Osteocyte (in vitro differentiated cells): Measurements from ENCODE around the gene LILRB5. TPM values are rescaled to one million over a fixed set of nuclear protein-coding genes. Genes with fewer than 3 reads are reported as not detected.
"Not testable (repeated sequence)": the region's sequence is repeated elsewhere in the genome, so short reads cannot be mapped to it uniquely, and the experiment has no call there.

Experiments used
- DNase-seq: peaks from one replicate; pipeline ENCODE4 v3.0.0; 2021; ENCODE audit warnings: mixed read lengths; ENCODE audit not compliant: unreplicated experiment; ENCODE audit errors: extremely low spot score
- H3K27ac Mint-ChIP-seq: one replicate; pipeline ENCODE4 v1.8.0; 2021; ENCODE audit warnings: mild to moderate bottlenecking, mixed read lengths; ENCODE audit not compliant: unreplicated experiment
- H3K27me3 Mint-ChIP-seq: one replicate; pipeline ENCODE4 v1.8.0; 2021; ENCODE audit warnings: mixed read lengths; ENCODE audit not compliant: unreplicated experiment
- H3K36me3 Mint-ChIP-seq: one replicate; pipeline ENCODE4 v1.8.0; 2021; ENCODE audit warnings: mixed read lengths; ENCODE audit not compliant: unreplicated experiment
- H3K4me1 Mint-ChIP-seq: one replicate; pipeline ENCODE4 v1.8.0; 2021; ENCODE audit warnings: mixed read lengths; ENCODE audit not compliant: unreplicated experiment
- H3K4me3 Mint-ChIP-seq: one replicate; pipeline ENCODE4 v1.8.0; 2021; ENCODE audit warnings: mild to moderate bottlenecking, moderate library complexity, mixed read lengths; ENCODE audit not compliant: unreplicated experiment
- H3K9me3 Mint-ChIP-seq: one replicate; pipeline ENCODE4 v1.8.0; 2021; ENCODE audit warnings: mixed read lengths; ENCODE audit not compliant: unreplicated experiment
- CTCF ChIP-seq: fragments of 200-600 bp; sonication (generic); IDR thresholded peaks from 2 replicates; pipeline ENCODE4 v1.5.0; 2021; ENCODE audit warnings: antibody characterized with exemption, mild to moderate bottlenecking, moderate library complexity
- total RNA-seq: library from RNA; stranded (reverse); gene quantifications from 2 replicates; pipeline ENCODE4 v1.2.1, GENCODE V29; 2021

Gene LILRB5
- total RNA-seq, 1 donor from 2014 or later: not detected

- Mint-ChIP-seq H3K9me3 (no peaks in the 10 kb centered on the region), H3K36me3 (no peaks in the 10 kb centered on the region), H3K27me3 (peaks cover 38% of the 10 kb centered on the region), H3K4me1 (peaks cover 2% of the 10 kb centered on the region), H3K27ac (no peak overlapping the region), H3K4me3 (no peak overlapping the region)
- no peak for DNase-seq
- no peak for TF ChIP-seq CTCF
These were observed 23.1 kb downstream of the LILRB5 start for GRCh38 chr19:54233941-54234340.

- H3K4me3 Mint-ChIP-seq: no peak overlapping the region
- H3K27me3 Mint-ChIP-seq: peaks cover 36% of the 10 kb centered on the region
- no peaks in the 10 kb centered on the region for H3K9me3 Mint-ChIP-seq
- no peaks in the 10 kb centered on the region for H3K36me3 Mint-ChIP-seq
- no peak overlapping the region for H3K27ac Mint-ChIP-seq
- peaks cover 2% of the 10 kb centered on the region for H3K4me1 Mint-ChIP-seq
- TF ChIP-seq CTCF: peak; percentile 98
- peak; percentile 95 for DNase-seq
These were observed 25.8 kb downstream of the LILRB5 start for GRCh38 chr19:54231077-54231931.

- Mint-ChIP-seq H3K9me3 (no peaks in the 10 kb centered on the region), H3K4me3 (no peak overlapping the region), H3K4me1 (peaks cover 2% of the 10 kb centered on the region), H3K27me3 (peaks cover 42% of the 10 kb centered on the region), H3K36me3 (no peaks in the 10 kb centered on the region), H3K27ac (no peak overlapping the region)
- no peak for DNase-seq
- TF ChIP-seq CTCF: no peak
These were observed 27.0 kb downstream of the LILRB5 start for GRCh38 chr19:54230031-54230430.

- H3K4me1 Mint-ChIP-seq: peaks cover 2% of the 10 kb centered on the region
- H3K27ac Mint-ChIP-seq: no peak overlapping the region
- H3K27me3 Mint-ChIP-seq: peaks cover 33% of the 10 kb centered on the region
- no peak overlapping the region for H3K4me3 Mint-ChIP-seq
- TF ChIP-seq CTCF: no peak
- no peaks in the 10 kb centered on the region for H3K36me3 Mint-ChIP-seq
- DNase-seq: no peak
- no peaks in the 10 kb centered on the region for H3K9me3 Mint-ChIP-seq
These were observed 27.9 kb downstream of the LILRB5 start for GRCh38 chr19:54229146-54229545.

- H3K4me3 Mint-ChIP-seq, H3K36me3 Mint-ChIP-seq, H3K4me1 Mint-ChIP-seq, DNase-seq, H3K9me3 Mint-ChIP-seq, H3K27ac Mint-ChIP-seq: not testable (repeated sequence)
- H3K27me3 Mint-ChIP-seq: peaks cover 17% of the 10 kb centered on the region
These were observed 32.5 kb downstream of the LILRB5 start for GRCh38 chr19:54224619-54225018.

- peaks cover 13% of the 10 kb centered on the region for H3K27me3 Mint-ChIP-seq
- H3K4me3 Mint-ChIP-seq, H3K36me3 Mint-ChIP-seq, DNase-seq, H3K27ac Mint-ChIP-seq, H3K4me1 Mint-ChIP-seq, H3K9me3 Mint-ChIP-seq: not testable (repeated sequence)
These were observed 33.2 kb downstream of the LILRB5 start for GRCh38 chr19:54223937-54224281.

GRCh38 chr19:54223277-54223936 lies 33.7 kb downstream of the LILRB5 start:
- not testable (repeated sequence) for H3K4me1 Mint-ChIP-seq, H3K36me3 Mint-ChIP-seq, H3K27ac Mint-ChIP-seq, H3K4me3 Mint-ChIP-seq, H3K9me3 Mint-ChIP-seq, DNase-seq
- peaks cover 12% of the 10 kb centered on the region for H3K27me3 Mint-ChIP-seq

- peaks cover 12% of the 10 kb centered on the region for H3K27me3 Mint-ChIP-seq
- H3K4me1 Mint-ChIP-seq, H3K36me3 Mint-ChIP-seq, H3K4me3 Mint-ChIP-seq, H3K9me3 Mint-ChIP-seq, DNase-seq, H3K27ac Mint-ChIP-seq: not testable (repeated sequence)
These were observed 34.4 kb downstream of the LILRB5 start, which contains the start of gene LILRB3 for GRCh38 chr19:54222474-54223276. Gene LILRB3 (minus strand): TSS chr19:54223007. CDS start chr19:54222976, 31 bp downstream.
